ENCODE results near the gene UTP25. TPM values are rescaled to one million over a fixed set of nuclear protein-coding genes. Genes with fewer than 3 reads are reported as not detected.
"Not testable (repeated sequence)": the region's sequence is repeated elsewhere in the genome, so short reads cannot be mapped to it uniquely, and the experiment has no call there.

UTP25 gene
- total RNA-seq, 3 donors from 2014 or later (not counting 1 experiment from before 2014, with no cell fraction given): 6.0 to 8.9 (median 8.3) TPM

DNA sequence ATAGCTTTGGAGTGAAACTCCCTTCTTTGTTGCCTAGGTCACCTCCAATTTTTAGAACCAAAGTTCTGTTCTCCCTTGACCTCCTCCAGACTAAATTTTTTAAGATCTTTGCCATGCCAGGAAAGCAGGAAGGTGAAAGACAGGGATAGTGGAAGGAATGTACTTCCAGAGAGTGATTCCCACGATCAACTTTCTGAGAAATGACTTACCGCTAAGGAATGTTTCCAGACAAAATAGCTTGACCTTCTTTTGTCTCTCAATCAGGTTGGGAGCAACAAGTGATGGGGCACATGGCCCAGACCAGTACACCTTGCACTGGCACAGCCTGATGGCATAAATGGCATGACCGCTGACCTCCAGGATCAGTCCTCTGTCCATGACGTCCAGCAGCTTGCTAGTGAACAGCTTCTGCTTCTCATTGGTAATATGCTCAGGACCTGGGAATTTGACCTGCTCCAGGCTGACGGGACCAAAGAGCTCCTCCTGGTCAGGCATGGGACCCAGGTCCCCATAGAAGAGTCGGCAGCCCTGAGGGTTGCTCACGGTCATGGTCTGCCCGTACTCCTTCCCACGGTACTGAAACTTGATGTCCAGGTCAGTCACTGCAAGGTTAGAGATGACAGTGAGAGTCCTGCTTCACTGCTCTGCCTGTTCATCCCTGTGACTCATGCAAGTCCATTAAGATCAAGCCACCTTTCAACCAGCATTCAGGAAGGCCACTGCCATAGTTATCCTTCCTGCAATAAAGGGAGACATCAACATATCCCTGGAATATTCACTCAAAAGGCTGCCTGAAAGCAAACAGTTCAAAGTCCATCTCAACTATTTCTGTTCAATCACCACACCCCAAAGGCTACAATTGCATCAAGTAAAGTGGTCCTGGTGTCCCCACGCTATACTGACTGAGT, 37.2 kb upstream of the UTP25 start:
- peaks cover 54% of the 10 kb centered on the region for H3K36me3 Mint-ChIP-seq
- H3K4me3 ChIP-seq (ENCODE audit: low read length): no peak overlapping the region
- WGBS (ENCODE audit: insufficient coverage): 91% methylated on average over 10 of the region's 10 CpGs
- H3K4me1 ChIP-seq (ENCODE audit: control insufficient read depth, insufficient read depth, low read length): no peaks in the 10 kb centered on the region
- ATAC-seq (no peak), DNase-seq (no peak)
- H3K27ac Mint-ChIP-seq: no peak overlapping the region
- no peaks in the 10 kb centered on the region for H3K9me3 ChIP-seq (ENCODE audit: control insufficient read depth, insufficient read depth, low read length)
- peaks cover 0 to 20% of the 10 kb centered on the region in 2 donors for H3K27me3 Mint-ChIP-seq (ENCODE audit: low read depth in 2 of 2)
- no peaks in the 10 kb centered on the region for H3K4me1 Mint-ChIP-seq
- no peaks in the 10 kb centered on the region for H3K27me3 ChIP-seq (ENCODE audit: control insufficient read depth, insufficient read depth, low read length)
- H3K27ac ChIP-seq (ENCODE audit: low read length): no peak overlapping the region
- TF ChIP-seq, protein P1, sequence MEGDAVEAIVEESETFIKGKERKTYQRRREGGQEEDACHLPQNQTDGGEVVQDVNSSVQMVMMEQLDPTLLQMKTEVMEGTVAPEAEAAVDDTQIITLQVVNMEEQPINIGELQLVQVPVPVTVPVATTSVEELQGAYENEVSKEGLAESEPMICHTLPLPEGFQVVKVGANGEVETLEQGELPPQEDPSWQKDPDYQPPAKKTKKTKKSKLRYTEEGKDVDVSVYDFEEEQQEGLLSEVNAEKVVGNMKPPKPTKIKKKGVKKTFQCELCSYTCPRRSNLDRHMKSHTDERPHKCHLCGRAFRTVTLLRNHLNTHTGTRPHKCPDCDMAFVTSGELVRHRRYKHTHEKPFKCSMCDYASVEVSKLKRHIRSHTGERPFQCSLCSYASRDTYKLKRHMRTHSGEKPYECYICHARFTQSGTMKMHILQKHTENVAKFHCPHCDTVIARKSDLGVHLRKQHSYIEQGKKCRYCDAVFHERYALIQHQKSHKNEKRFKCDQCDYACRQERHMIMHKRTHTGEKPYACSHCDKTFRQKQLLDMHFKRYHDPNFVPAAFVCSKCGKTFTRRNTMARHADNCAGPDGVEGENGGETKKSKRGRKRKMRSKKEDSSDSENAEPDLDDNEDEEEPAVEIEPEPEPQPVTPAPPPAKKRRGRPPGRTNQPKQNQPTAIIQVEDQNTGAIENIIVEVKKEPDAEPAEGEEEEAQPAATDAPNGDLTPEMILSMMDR (IDR thresholded peaks at IDR 0.05): no peak
- no peak overlapping the region for H3K4me3 Mint-ChIP-seq
- intact Hi-C loops (cut with micrococcal nuclease): no loop called here
- no peaks in the 10 kb centered on the region for H3K9me3 Mint-ChIP-seq
- H3K36me3 ChIP-seq (ENCODE audit: control insufficient read depth, insufficient read depth, low read length): no peaks in the 10 kb centered on the region

DNA sequence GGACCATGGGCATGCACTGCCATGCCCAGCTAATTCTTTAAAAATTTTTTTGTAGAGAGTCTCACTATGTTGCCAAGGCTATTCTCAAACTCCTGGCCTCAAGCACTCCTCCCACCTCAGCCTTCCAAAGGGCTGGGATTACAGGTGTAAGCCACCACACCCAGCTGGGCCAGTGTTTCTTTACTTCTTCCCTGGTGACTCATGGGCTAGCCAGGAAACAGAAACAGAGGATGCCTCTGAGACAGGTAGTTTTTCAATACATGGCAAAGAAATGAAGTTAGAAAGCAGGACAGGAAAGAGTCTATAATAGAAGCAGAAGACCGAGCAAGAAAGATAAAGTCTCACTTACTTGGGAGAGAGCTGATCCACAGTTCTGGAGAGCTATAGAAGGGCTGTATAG, 35.9 kb upstream of the UTP25 start:
- Histone ChIP-seq H3K4me1 (ENCODE audit: control insufficient read depth, insufficient read depth, low read length) (no peaks in the 10 kb centered on the region), H3K9me3 (ENCODE audit: control insufficient read depth, insufficient read depth, low read length) (no peaks in the 10 kb centered on the region), H3K27ac (ENCODE audit: low read length) (no peak overlapping the region), H3K4me3 (ENCODE audit: low read length) (no peak overlapping the region), H3K36me3 (ENCODE audit: control insufficient read depth, insufficient read depth, low read length) (no peaks in the 10 kb centered on the region), H3K27me3 (ENCODE audit: control insufficient read depth, insufficient read depth, low read length) (no peaks in the 10 kb centered on the region)
- Mint-ChIP-seq H3K4me1 (no peaks in the 10 kb centered on the region), H3K4me3 (no peak overlapping the region), H3K27me3 (ENCODE audit: low read depth in 2 of 2) (peaks cover 0 to 20% of the 10 kb centered on the region in 2 donors), H3K36me3 (peaks cover 67% of the 10 kb centered on the region), H3K27ac (no peak overlapping the region), H3K9me3 (no peaks in the 10 kb centered on the region)
- intact Hi-C loops (cut with micrococcal nuclease): no loop called here
- WGBS (ENCODE audit: insufficient coverage): 54% methylated on average over 1 of the region's 1 CpG
- TF ChIP-seq, protein P1 (IDR thresholded peaks at IDR 0.05): no peak
- ATAC-seq (no peak), DNase-seq (no peak)

DNA sequence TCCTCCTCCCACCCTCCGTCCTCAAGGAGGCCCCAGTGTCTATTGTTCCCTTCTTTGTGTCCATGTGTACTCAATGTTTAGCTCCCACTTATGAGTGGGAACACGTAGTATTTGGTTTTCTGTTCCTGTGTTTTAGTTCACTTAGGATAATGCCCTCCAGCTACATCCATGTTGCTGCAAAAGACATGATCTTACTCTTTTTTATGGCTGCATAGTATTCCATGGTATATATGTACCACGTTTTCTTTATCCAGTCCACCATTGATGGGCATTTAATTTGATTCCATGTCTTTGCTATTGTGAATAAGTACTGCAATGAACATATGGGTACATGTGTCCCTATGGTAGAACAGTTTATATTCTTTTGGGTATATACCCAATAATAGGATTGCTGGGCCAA, 34.1 kb upstream of the UTP25 start:
- H3K27ac Mint-ChIP-seq, H3K4me3 Mint-ChIP-seq: not testable (repeated sequence)
- H3K27me3 Mint-ChIP-seq (ENCODE audit: low read depth in 2 of 2): peaks cover 0 to 20% of the 10 kb centered on the region in 2 donors

DNA sequence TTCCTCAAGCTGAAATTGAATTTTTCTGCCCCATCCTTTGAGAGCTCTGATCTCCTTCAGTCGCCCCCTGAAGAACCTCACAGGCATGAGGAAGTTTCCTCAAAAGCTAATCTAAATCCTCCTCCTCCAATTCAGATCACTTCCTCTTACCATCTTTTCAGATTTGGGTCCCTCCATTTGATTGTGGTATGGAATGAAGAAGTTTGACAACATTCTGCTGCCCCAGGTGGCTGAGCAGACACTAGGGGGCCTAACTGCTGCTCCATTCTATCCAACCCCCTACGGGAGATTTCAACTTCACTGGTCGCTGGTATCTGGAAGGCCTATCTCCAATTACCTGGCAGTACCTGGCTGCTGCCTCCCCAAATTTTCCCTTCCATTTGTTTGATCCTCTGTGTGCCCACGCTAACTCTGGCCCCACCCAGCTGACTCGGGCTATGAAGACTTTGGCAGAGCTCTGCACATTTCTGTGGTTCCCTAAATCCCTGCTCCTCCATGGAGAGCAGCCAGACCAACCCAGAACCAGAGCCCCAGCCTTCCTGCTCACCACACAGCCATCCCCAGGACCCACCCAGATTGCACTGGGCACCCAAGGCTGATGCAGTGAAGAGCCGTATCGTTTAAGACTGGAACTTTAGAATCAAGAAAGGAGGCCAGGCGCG, 29.7 kb upstream of the UTP25 start:
- 86% methylated on average over 9 of the region's 9 CpGs for WGBS (ENCODE audit: insufficient coverage)
- Histone ChIP-seq H3K27ac (ENCODE audit: low read length) (no peak overlapping the region), H3K36me3 (ENCODE audit: control insufficient read depth, insufficient read depth, low read length) (no peaks in the 10 kb centered on the region), H3K4me3 (ENCODE audit: low read length) (no peak overlapping the region), H3K27me3 (ENCODE audit: control insufficient read depth, insufficient read depth, low read length) (no peaks in the 10 kb centered on the region), H3K4me1 (ENCODE audit: control insufficient read depth, insufficient read depth, low read length) (no peaks in the 10 kb centered on the region), H3K9me3 (ENCODE audit: control insufficient read depth, insufficient read depth, low read length) (no peaks in the 10 kb centered on the region)
- H3K36me3 Mint-ChIP-seq: peaks cover 32% of the 10 kb centered on the region
- intact Hi-C loops (cut with micrococcal nuclease): no loop called here
- no peak overlapping the region for H3K27ac Mint-ChIP-seq
- H3K4me1 Mint-ChIP-seq: peaks cover 0 to 4% of the 10 kb centered on the region in 2 donors
- no peaks in the 10 kb centered on the region for H3K9me3 Mint-ChIP-seq
- peaks cover 0 to 17% of the 10 kb centered on the region in 2 donors for H3K27me3 Mint-ChIP-seq (ENCODE audit: low read depth in 2 of 2)
- TF ChIP-seq, protein P1 (IDR thresholded peaks at IDR 0.05): no peak
- ATAC-seq (no peak), DNase-seq (no peak)
- no peak overlapping the region for H3K4me3 Mint-ChIP-seq

More for the DNA sequence above, 34.1 kb upstream of the UTP25 start:
- WGBS (ENCODE audit: insufficient coverage): 68% methylated on average over 2 of the region's 3 CpGs
- H3K27ac ChIP-seq (ENCODE audit: low read length); H3K27me3 ChIP-seq (ENCODE audit: control insufficient read depth, insufficient read depth, low read length); H3K4me1 Mint-ChIP-seq; H3K4me3 ChIP-seq (ENCODE audit: low read length); DNase-seq; intact Hi-C loops (cut with micrococcal nuclease); H3K9me3 ChIP-seq (ENCODE audit: control insufficient read depth, insufficient read depth, low read length); ATAC-seq; H3K36me3 ChIP-seq (ENCODE audit: control insufficient read depth, insufficient read depth, low read length); H3K9me3 Mint-ChIP-seq; H3K4me1 ChIP-seq (ENCODE audit: control insufficient read depth, insufficient read depth, low read length): not testable (repeated sequence)
- H3K36me3 Mint-ChIP-seq: peaks cover 57% of the 10 kb centered on the region

Data from natural killer cell (primary cell).